ENCODE results near the gene NIPAL4. TPM values are rescaled to one million over a fixed set of nuclear protein-coding genes. Genes with fewer than 3 reads are reported as not detected.

Gene NIPAL4
- total RNA-seq, 5 donors from 2014 or later (not counting 1 experiment from before 2014, with no cell fraction given) = 0.06 to 0.49 (median 0.08) TPM; not detected in 1

GRCh38 chr5:157443041-157443549 lies 16.9 kb upstream of the NIPAL4 start:
- Histone ChIP-seq H3K27me3 (replicated peaks in 1 of 2; ENCODE audit: control insufficient read depth in 2 of 2, extremely low read depth in 1 of 2, insufficient read depth in 2 of 2, low read length in 1 of 2) (no peaks in the 10 kb centered on the region), H3K36me3 (ENCODE audit: control insufficient read depth in 2 of 2, extremely low read depth in 1 of 2, insufficient read depth in 1 of 2, low read length in 1 of 2) (no peaks in the 10 kb centered on the region), H3K9me3 (no peaks in the 10 kb centered on the region), H3K4me3 (ENCODE audit: control insufficient read depth in 1 of 2, extremely low read depth in 1 of 2, low read length in 1 of 2) (no peak overlapping the region), H3K4me1 (ENCODE audit: control insufficient read depth in 1 of 2, extremely low read depth in 1 of 2, insufficient read depth in 2 of 2, low read length in 2 of 2) (no peaks in the 10 kb centered on the region), H3K27ac (ENCODE audit: low read length) (no peak overlapping the region)
- DNase-seq = no peak
- no peak for ATAC-seq (replicated peaks in 1 of 4)
- CTCF ChIA-PET = no interaction called here
- H3K27me3 Mint-ChIP-seq = no peaks in the 10 kb centered on the region
- no peak overlapping the region for H3K27ac Mint-ChIP-seq
- H3K4me1 Mint-ChIP-seq = no peaks in the 10 kb centered on the region
- H3K4me3 Mint-ChIP-seq = no peak overlapping the region
- POLR2A ChIA-PET = no interaction called here
- no peaks in the 10 kb centered on the region for H3K9me3 Mint-ChIP-seq
- H3K36me3 Mint-ChIP-seq = no peaks in the 10 kb centered on the region
- 100% methylated on average over 1 of the region's 7 CpGs for WGBS (ENCODE audit: insufficient coverage)

- Mint-ChIP-seq H3K36me3 (no peaks in the 10 kb centered on the region), H3K27ac (no peak overlapping the region), H3K27me3 (no peaks in the 10 kb centered on the region), H3K9me3 (no peaks in the 10 kb centered on the region), H3K4me3 (no peak overlapping the region), H3K4me1 (no peaks in the 10 kb centered on the region)
- DNase-seq = no peak
- no peak overlapping the region for H3K27ac ChIP-seq (ENCODE audit: low read length)
- ChIA-PET POLR2A (interaction anchor here in 1 of 2 donors (0.6 kb wide), 1 partner anchor 308 kb away, joined by 8 read pairs; no protein-coding TSS in a partner anchor), CTCF (no interaction called here)
- no peaks in the 10 kb centered on the region for H3K9me3 ChIP-seq
- no peaks in the 10 kb centered on the region for H3K27me3 ChIP-seq (replicated peaks in 1 of 2; ENCODE audit: control insufficient read depth in 2 of 2, extremely low read depth in 1 of 2, insufficient read depth in 2 of 2, low read length in 1 of 2)
- H3K36me3 ChIP-seq (ENCODE audit: control insufficient read depth in 2 of 2, extremely low read depth in 1 of 2, insufficient read depth in 1 of 2, low read length in 1 of 2) = no peaks in the 10 kb centered on the region
- WGBS (ENCODE audit: insufficient coverage) = 100% methylated on average over 2 of the region's 4 CpGs
- no peak for ATAC-seq (replicated peaks in 1 of 4)
- no peak overlapping the region for H3K4me3 ChIP-seq (ENCODE audit: control insufficient read depth in 1 of 2, extremely low read depth in 1 of 2, low read length in 1 of 2)
- H3K4me1 ChIP-seq (ENCODE audit: control insufficient read depth in 1 of 2, extremely low read depth in 1 of 2, insufficient read depth in 2 of 2, low read length in 2 of 2) = no peaks in the 10 kb centered on the region
Measured at GRCh38 chr5:157444224-157444623, 15.8 kb upstream of the NIPAL4 start.

GRCh38 chr5:157445745-157446411 lies 14.1 kb upstream of the NIPAL4 start:
- Histone ChIP-seq H3K27ac (ENCODE audit: low read length) (no peak overlapping the region), H3K27me3 (replicated peaks in 1 of 2; ENCODE audit: control insufficient read depth in 2 of 2, extremely low read depth in 1 of 2, insufficient read depth in 2 of 2, low read length in 1 of 2) (no peaks in the 10 kb centered on the region), H3K4me1 (ENCODE audit: control insufficient read depth in 1 of 2, extremely low read depth in 1 of 2, insufficient read depth in 2 of 2, low read length in 2 of 2) (no peaks in the 10 kb centered on the region), H3K9me3 (no peaks in the 10 kb centered on the region), H3K36me3 (ENCODE audit: control insufficient read depth in 2 of 2, extremely low read depth in 1 of 2, insufficient read depth in 1 of 2, low read length in 1 of 2) (no peaks in the 10 kb centered on the region), H3K4me3 (ENCODE audit: control insufficient read depth in 1 of 2, extremely low read depth in 1 of 2, low read length in 1 of 2) (no peak overlapping the region)
- no peaks in the 10 kb centered on the region for H3K4me1 Mint-ChIP-seq
- no peak overlapping the region for H3K4me3 Mint-ChIP-seq
- no peak for DNase-seq
- H3K9me3 Mint-ChIP-seq = no peaks in the 10 kb centered on the region
- ATAC-seq (replicated peaks in 1 of 4) = no peak
- H3K27me3 Mint-ChIP-seq = no peaks in the 10 kb centered on the region
- no peak overlapping the region for H3K27ac Mint-ChIP-seq
- no CpG with 5 or more reads among the region's 5 CpGs for WGBS (ENCODE audit: insufficient coverage)
- no peaks in the 10 kb centered on the region for H3K36me3 Mint-ChIP-seq
- POLR2A ChIA-PET = no interaction called here
- CTCF ChIA-PET = interaction anchor here (0.6 kb wide), 2 partner anchors 34 to 574 kb away, joined by 3 read pairs; no protein-coding TSS in a partner anchor

GRCh38 chr5:157446412-157446935 lies 13.5 kb upstream of the NIPAL4 start:
- CTCF ChIA-PET = interaction anchor here in 1 of 2 donors (0.6 kb wide), 1 partner anchor 33 kb away, joined by 3 read pairs; no protein-coding TSS in a partner anchor
- Histone ChIP-seq H3K36me3 (ENCODE audit: control insufficient read depth in 2 of 2, extremely low read depth in 1 of 2, insufficient read depth in 1 of 2, low read length in 1 of 2) (no peaks in the 10 kb centered on the region), H3K27me3 (replicated peaks in 1 of 2; ENCODE audit: control insufficient read depth in 2 of 2, extremely low read depth in 1 of 2, insufficient read depth in 2 of 2, low read length in 1 of 2) (no peaks in the 10 kb centered on the region), H3K27ac (ENCODE audit: low read length) (no peak overlapping the region), H3K9me3 (no peaks in the 10 kb centered on the region), H3K4me1 (ENCODE audit: control insufficient read depth in 1 of 2, extremely low read depth in 1 of 2, insufficient read depth in 2 of 2, low read length in 2 of 2) (no peaks in the 10 kb centered on the region), H3K4me3 (ENCODE audit: control insufficient read depth in 1 of 2, extremely low read depth in 1 of 2, low read length in 1 of 2) (no peak overlapping the region)
- H3K27me3 Mint-ChIP-seq = no peaks in the 10 kb centered on the region
- ATAC-seq (replicated peaks in 1 of 4) (no peak), DNase-seq (no peak)
- no peaks in the 10 kb centered on the region for H3K4me1 Mint-ChIP-seq
- no peaks in the 10 kb centered on the region for H3K9me3 Mint-ChIP-seq
- H3K27ac Mint-ChIP-seq = no peak overlapping the region
- 96% methylated on average over 3 of the region's 9 CpGs for WGBS (ENCODE audit: insufficient coverage)
- POLR2A ChIA-PET = interaction anchor here in 1 of 2 donors (0.7 kb wide), 1 partner anchor 25 kb away, joined by 11 read pairs; no protein-coding TSS in a partner anchor
- no peak overlapping the region for H3K4me3 Mint-ChIP-seq
- H3K36me3 Mint-ChIP-seq = no peaks in the 10 kb centered on the region

GRCh38 chr5:157447201-157447637 lies 12.8 kb upstream of the NIPAL4 start:
- no peaks in the 10 kb centered on the region for H3K9me3 ChIP-seq
- POLR2A ChIA-PET = interaction anchor here in 1 of 2 donors (0.7 kb wide), 1 partner anchor 25 kb away, joined by 11 read pairs; no protein-coding TSS in a partner anchor

GRCh38 chr5:157449011-157449723 lies 10.8 kb upstream of the NIPAL4 start:
- Mint-ChIP-seq H3K36me3 (no peaks in the 10 kb centered on the region), H3K9me3 (no peaks in the 10 kb centered on the region), H3K4me3 (no peak overlapping the region), H3K27ac (no peak overlapping the region), H3K4me1 (no peaks in the 10 kb centered on the region), H3K27me3 (no peaks in the 10 kb centered on the region)
- ATAC-seq (replicated peaks in 1 of 4) (no peak), DNase-seq (no peak)
- CTCF ChIA-PET = interaction anchor here in 1 of 2 donors (0.5 to 1.0 kb wide), 3 partner anchors 9 to 521 kb away, joined by 3 to 4 read pairs (median 4); no protein-coding TSS in a partner anchor
- Histone ChIP-seq H3K27ac (ENCODE audit: low read length) (no peak overlapping the region), H3K9me3 (no peaks in the 10 kb centered on the region), H3K36me3 (ENCODE audit: control insufficient read depth in 2 of 2, extremely low read depth in 1 of 2, insufficient read depth in 1 of 2, low read length in 1 of 2) (no peaks in the 10 kb centered on the region), H3K4me3 (ENCODE audit: control insufficient read depth in 1 of 2, extremely low read depth in 1 of 2, low read length in 1 of 2) (no peak overlapping the region), H3K27me3 (replicated peaks in 1 of 2; ENCODE audit: control insufficient read depth in 2 of 2, extremely low read depth in 1 of 2, insufficient read depth in 2 of 2, low read length in 1 of 2) (no peaks in the 10 kb centered on the region), H3K4me1 (ENCODE audit: control insufficient read depth in 1 of 2, extremely low read depth in 1 of 2, insufficient read depth in 2 of 2, low read length in 2 of 2) (no peaks in the 10 kb centered on the region)
- POLR2A ChIA-PET = no interaction called here
- WGBS (ENCODE audit: insufficient coverage) = 95% methylated on average over 3 of the region's 6 CpGs

More at GRCh38 chr5:157447201-157447637, 12.8 kb upstream of the NIPAL4 start:
- H3K36me3 ChIP-seq (ENCODE audit: control insufficient read depth in 2 of 2, extremely low read depth in 1 of 2, insufficient read depth in 1 of 2, low read length in 1 of 2) = no peaks in the 10 kb centered on the region
- no peaks in the 10 kb centered on the region for H3K4me1 ChIP-seq (ENCODE audit: control insufficient read depth in 1 of 2, extremely low read depth in 1 of 2, insufficient read depth in 2 of 2, low read length in 2 of 2)
- H3K36me3 Mint-ChIP-seq = no peaks in the 10 kb centered on the region
- no peaks in the 10 kb centered on the region for H3K27me3 Mint-ChIP-seq
- H3K27ac Mint-ChIP-seq = no peak overlapping the region
- no peaks in the 10 kb centered on the region for H3K4me1 Mint-ChIP-seq
- WGBS (ENCODE audit: insufficient coverage) = 95% methylated on average over 12 of the region's 13 CpGs
- no peak overlapping the region for H3K27ac ChIP-seq (ENCODE audit: low read length)
- H3K4me3 ChIP-seq (ENCODE audit: control insufficient read depth in 1 of 2, extremely low read depth in 1 of 2, low read length in 1 of 2) = no peak overlapping the region
- CTCF ChIA-PET = no interaction called here
- ATAC-seq (replicated peaks in 1 of 4) (no peak), DNase-seq (no peak)
- H3K9me3 Mint-ChIP-seq = no peaks in the 10 kb centered on the region
- H3K4me3 Mint-ChIP-seq = no peak overlapping the region
- H3K27me3 ChIP-seq (replicated peaks in 1 of 2; ENCODE audit: control insufficient read depth in 2 of 2, extremely low read depth in 1 of 2, insufficient read depth in 2 of 2, low read length in 1 of 2) = no peaks in the 10 kb centered on the region
